H1 (cell line): Measurements from ENCODE around the gene ERICH2. TPM values are rescaled to one million over a fixed set of nuclear protein-coding genes. Genes with fewer than 3 reads are reported as not detected.

Experiments
- CTCF ChIA-PET: fragments of 300-600 bp; sonication (Branson Sonifier 250); formaldehyde crosslinking; loops from one replicate; lab custom pipeline; 2021; ENCODE audit not compliant: partially characterized antibody; lab: Charles Lee
- POLR2A ChIA-PET: fragments of 300-600 bp; sonication (Branson Sonifier 250); formaldehyde crosslinking; loops from one replicate; lab custom pipeline; 2021; ENCODE audit warnings: inconsistent platforms; ENCODE audit not compliant: partially characterized antibody; lab: Charles Lee
- DNase-seq, 2 experiments: peaks; one replicate each; pipeline versions ENCODE4 v3.0.0 to v3.0.0-alpha.2; 2010 to 2022; ENCODE audit warnings: low spot score in 2 of 2, low read depth in 1 of 2, mixed read lengths in 1 of 2
- FAIRE-seq: peaks from 2 replicates; lab custom pipeline; 2011; peaks lifted over from hg19 to GRCh38; lab: Jason Lieb, UNC
- H2AFZ ChIP-seq: 2 replicates; pipeline ENCODE4 v1.8.1; 2012; ENCODE audit warnings: low read length, inconsistent platforms
- H2AK5ac ChIP-seq: 2 replicates; pipeline ENCODE4 v1.6.1; 2013; ENCODE audit warnings: low read depth, low read length
- H2BK120ac ChIP-seq: replicated peaks from 2 replicates; pipeline ENCODE3; 2013; ENCODE audit warnings: low read depth, low read length, inconsistent platforms
- H2BK12ac ChIP-seq: 2 replicates; pipeline ENCODE4 v1.6.1; 2013; ENCODE audit warnings: low read depth, low read length
- H2BK15ac ChIP-seq: 2 replicates; pipeline ENCODE4 v1.6.1; 2013; ENCODE audit warnings: low read length
- H2BK20ac ChIP-seq: 2 replicates; pipeline ENCODE4 v1.6.1; 2013; ENCODE audit warnings: low read length
- H2BK5ac ChIP-seq: 2 replicates; pipeline ENCODE4 v1.6.1; 2013; ENCODE audit warnings: low read depth, low read length
- H3K14ac ChIP-seq: 2 replicates; pipeline ENCODE4 v1.6.1; 2013; ENCODE audit warnings: inconsistent platforms; ENCODE audit not compliant: insufficient read length
- H3K18ac ChIP-seq: 2 replicates; pipeline ENCODE4 v1.6.1; 2013; ENCODE audit warnings: low read length; ENCODE audit errors: extremely low read depth
- H3K23ac ChIP-seq: 2 replicates; pipeline ENCODE4 v1.6.1; 2013; ENCODE audit warnings: inconsistent platforms; ENCODE audit not compliant: insufficient read length
- H3K23me2 ChIP-seq: 2 replicates; pipeline ENCODE4 v1.6.1; 2013; ENCODE audit warnings: low read depth, low read length
- H3K27ac ChIP-seq: 2 replicates; pipeline ENCODE4 v1.6.1; 2011; ENCODE audit warnings: low read depth, low read length, inconsistent platforms
- H3K27me3 ChIP-seq, 4 experiments: replicated peaks in 1 of 4; 1 replicate in 1 of 4; 2 replicates in 3 of 4; pipeline versions ENCODE4 v1.6.1 to v1.8.1; 2011 to 2013; ENCODE audit warnings: low read length in 3 of 4, mild to moderate bottlenecking in 3 of 4, inconsistent platforms in 2 of 4, mixed read lengths in 2 of 4, moderate library complexity in 1 of 4; ENCODE audit not compliant: control insufficient read depth in 3 of 4, insufficient read depth in 3 of 4; ENCODE audit errors: extremely low read depth in 1 of 4
- H3K36me3 ChIP-seq, 4 experiments: 2 replicates each; pipeline versions ENCODE4 v1.6.1 to v1.8.1; 2011 to 2013; ENCODE audit warnings: mild to moderate bottlenecking in 4 of 4, low read length in 3 of 4, moderate library complexity in 2 of 4, control low read depth in 1 of 4, inconsistent platforms in 1 of 4; ENCODE audit not compliant: insufficient read depth in 4 of 4, control insufficient read depth in 2 of 4
- H3K4ac ChIP-seq: replicated peaks from 2 replicates; pipeline ENCODE3; 2013; ENCODE audit warnings: low read length, low read depth, mixed read lengths, inconsistent platforms; ENCODE audit not compliant: insufficient read length
- H3K4me1 ChIP-seq, 4 experiments: replicated peaks in 1 of 4; 1 replicate in 1 of 4; 2 replicates in 3 of 4; pipeline versions ENCODE4 v1.6.1 to v1.8.1; 2011 to 2013; ENCODE audit warnings: low read length in 3 of 4, inconsistent platforms in 2 of 4, mixed read lengths in 1 of 4; ENCODE audit not compliant: insufficient read depth in 4 of 4, control insufficient read depth in 3 of 4
- H3K4me2 ChIP-seq, 2 experiments: 2 replicates each; pipeline versions ENCODE4 v1.6.1 to v1.8.1; 2011 to 2013; ENCODE audit warnings: low read depth in 2 of 2, low read length in 2 of 2, control low read depth in 1 of 2, inconsistent platforms in 1 of 2, mild to moderate bottlenecking in 1 of 2; ENCODE audit not compliant: insufficient read depth in 1 of 2
- H3K4me3 ChIP-seq, 4 experiments: fragments of 200-600, 300-600 bp in 1 of 4; sonication (generic), shearing (Covaris generic), sonication (Bioruptor Twin) in 1 of 4; 2 replicates each; pipeline versions ENCODE4 v1.5.1 to v1.8.1; 2011 to 2016; ENCODE audit warnings: low read length in 4 of 4, low read depth in 3 of 4, control low read depth in 2 of 4, inconsistent platforms in 2 of 4, mild to moderate bottlenecking in 2 of 4, mixed read lengths in 1 of 4, moderate library complexity in 1 of 4; ENCODE audit not compliant: insufficient read depth in 2 of 4; ENCODE audit errors: extremely low read depth in 1 of 4
- H3K56ac ChIP-seq: replicated peaks from 2 replicates; pipeline ENCODE3; 2013; ENCODE audit warnings: low read depth, mild to moderate bottlenecking, mixed read lengths, low read length, inconsistent platforms; ENCODE audit not compliant: insufficient read length
- H3K79me1 ChIP-seq: 2 replicates; pipeline ENCODE4 v1.6.1; 2013; ENCODE audit warnings: low read depth, low read length, control low read depth
- H3K79me2 ChIP-seq, 2 experiments: 2 replicates each; pipeline versions ENCODE4 v1.6.1 to v1.8.1; 2012 to 2013; ENCODE audit warnings: low read length in 2 of 2, mild to moderate bottlenecking in 2 of 2, inconsistent platforms in 1 of 2; ENCODE audit not compliant: insufficient read depth in 2 of 2, control insufficient read depth in 1 of 2
- H3K9ac ChIP-seq, 4 experiments: replicated peaks in 1 of 4; 1 replicate in 1 of 4; 2 replicates in 3 of 4; pipeline versions ENCODE4 v1.6.1 to v1.8.1; 2011 to 2013; ENCODE audit warnings: low read depth in 3 of 4, low read length in 3 of 4, control low read depth in 2 of 4, mild to moderate bottlenecking in 2 of 4, moderate library complexity in 2 of 4, inconsistent platforms in 1 of 4; ENCODE audit errors: extremely low read depth in 1 of 4
- H3K9me3 ChIP-seq, 2 experiments: 2 replicates each; pipeline versions ENCODE4 v1.6.1 to v1.8.1; 2012 to 2013; ENCODE audit warnings: mild to moderate bottlenecking in 2 of 2, moderate library complexity in 2 of 2, control low read depth in 1 of 2, inconsistent platforms in 1 of 2, low read depth in 1 of 2, low read length in 1 of 2, mixed read lengths in 1 of 2; ENCODE audit not compliant: insufficient read depth in 2 of 2
- H4K20me1 ChIP-seq, 2 experiments: replicated peaks in 1 of 2; 2 replicates each; pipeline versions ENCODE3 to v1.8.1; 2011 to 2013; ENCODE audit warnings: inconsistent platforms in 2 of 2, low read length in 2 of 2, mild to moderate bottlenecking in 1 of 2; ENCODE audit not compliant: insufficient read depth in 2 of 2, control insufficient read depth in 1 of 2
- H4K5ac ChIP-seq: 2 replicates; pipeline ENCODE4 v1.6.1; 2013; ENCODE audit warnings: low read length, low read depth, mixed read lengths, inconsistent platforms; ENCODE audit not compliant: insufficient read length
- H4K8ac ChIP-seq: 2 replicates; pipeline ENCODE4 v1.8.0; 2013; ENCODE audit warnings: mild to moderate bottlenecking, moderate library complexity, low read length, inconsistent platforms; ENCODE audit not compliant: insufficient read depth; ENCODE audit errors: extremely low read depth
- H4K91ac ChIP-seq: replicated peaks from 2 replicates; pipeline ENCODE3; 2013; ENCODE audit warnings: low read length, mixed read lengths, inconsistent platforms; ENCODE audit not compliant: insufficient read length
- CBX8 ChIP-seq: fragments of 300-800, 300-1000 bp; sonication (generic); IDR thresholded peaks from 2 replicates; pipeline ENCODE4 v1.7.1; 2016; ENCODE audit warnings: low read depth, low read length, borderline replicate concordance
- GTF2F1 ChIP-seq: IDR thresholded peaks from 2 replicates; pipeline ENCODE4 v1.6.1; 2012; ENCODE audit warnings: low read depth, low read length, improper control_type of control experiment, borderline replicate concordance
- HDAC6 ChIP-seq: IDR thresholded peaks from one replicate; pipeline ENCODE4 v1.7.1; 2012; ENCODE audit warnings: low read depth, mild to moderate bottlenecking, inconsistent platforms, low read length, moderate library complexity
- JUN ChIP-seq: IDR thresholded peaks from 2 replicates; pipeline ENCODE4 v1.6.1; 2011; ENCODE audit warnings: low read depth, mild to moderate bottlenecking, improper control_type of control experiment, low read length
- MAX ChIP-seq: IDR thresholded peaks from 2 replicates; pipeline ENCODE4 v1.6.1; 2012; ENCODE audit warnings: inconsistent platforms
- RAD21 ChIP-seq, 2 experiments: IDR thresholded peaks in 1 of 2; conservative IDR thresholded peaks in 1 of 2; 2 replicates each; pipeline ENCODE4 v1.6.1; 2011; ENCODE audit warnings: low read depth in 2 of 2, low read length in 2 of 2, improper control_type of control experiment in 1 of 2, inconsistent platforms in 1 of 2, mild to moderate bottlenecking in 1 of 2, moderate library complexity in 1 of 2
- RXRA ChIP-seq: IDR thresholded peaks from 2 replicates; pipeline ENCODE4 v1.6.1; 2011; ENCODE audit warnings: low read depth, mild to moderate bottlenecking, low read length, moderate library complexity; ENCODE audit not compliant: insufficient read depth
- SP2 ChIP-seq: IDR thresholded peaks from 2 replicates; pipeline ENCODE4 v1.6.1; 2012; ENCODE audit warnings: mild to moderate bottlenecking, low read length, inconsistent platforms
- SP4 ChIP-seq: IDR thresholded peaks from 2 replicates; pipeline ENCODE4 v1.6.1; 2012; ENCODE audit warnings: low read length, inconsistent platforms
- TAF1 ChIP-seq: IDR thresholded peaks from 2 replicates; pipeline ENCODE4 v1.6.1; 2011; ENCODE audit warnings: mild to moderate bottlenecking, low read depth, low read length
- TCF12 ChIP-seq: IDR thresholded peaks from 2 replicates; pipeline ENCODE4 v1.6.1; 2011; ENCODE audit warnings: low read depth, mild to moderate bottlenecking, low read length
- WGBS, 2 experiments: shearing (Covaris generic) in 1 of 2; methylation state at CpG; one replicate each; pipeline versions ENCODE4 v1.1.6 to v1.1.7; 2013 to 2015; ENCODE audit warnings: low lambda C conversion rate in 2 of 2, mixed read lengths in 2 of 2, inconsistent platforms in 1 of 2, low coverage in 1 of 2, missing lambda C conversion rate in 1 of 2; ENCODE audit not compliant: insufficient replicate concordance in 2 of 2, insufficient coverage in 1 of 2, insufficient read length in 1 of 2; ENCODE audit errors: extremely low coverage in 1 of 2, missing lambda C conversion rate in 1 of 2; 5-methylcytosine and 5-hydroxymethylcytosine counted together
- polyA plus RNA-seq, 7 experiments: library from polyadenylated mRNA; depleted of rRNA in 3 of 7; stranded (reverse) in 5 of 7; unstranded in 2 of 7; fragments of >200 nt in 5 of 7; fragments of 200-250 nt in 2 of 7; gene quantifications; 1 replicate in 5 of 7; 2 replicates in 1 of 7; 4 replicates in 1 of 7; pipeline versions ENCODE4 v1.2.1 to v1.2.3, GENCODE V29; 2011 to 2013; ENCODE audit warnings: missing spikeins in 2 of 7, mixed read lengths in 2 of 7
- total RNA-seq: library from RNA; stranded (reverse); fragmentation: NEBNext Ultra II Directional; extraction: Animal tissue kit (Norgen Biotek cat#: 25700); gene quantifications from 2 replicates; pipeline ENCODE4 v1.2.1, GENCODE V29; 2021
- TF ChIP-seq, protein P1 (sequence below): IDR thresholded peaks from 2 replicates; pipeline ENCODE4 v1.6.1; 2011; ENCODE audit warnings: low read length, improper control_type of control experiment

The ERICH2 gene
- total and polyA plus RNA-seq, 2 of the 8 experiments (the other 6 are each of a cell fraction or from before 2014, with no cell fraction given), result 0.20 to 2.1 TPM

- DNase-seq (no peak), FAIRE-seq (no peak)
- Histone ChIP-seq H2AK5ac (no peak overlapping the region), H3K27ac (no peak overlapping the region), H3K4me3 (no peak overlapping the region), H3K9me3 (no peaks in the 10 kb centered on the region), H2BK20ac (no peak overlapping the region), H2AFZ (no peak overlapping the region), H3K79me2 (no peaks in the 10 kb centered on the region), H4K5ac (no peak overlapping the region), H2BK12ac (no peak overlapping the region; the same call in 1 of the 2 replicates), H3K4ac (no peak overlapping the region), H3K23me2 (no peaks in the 10 kb centered on the region; the same call in 1 of the 2 replicates), H2BK5ac (no peak overlapping the region), H4K20me1 (no peaks in the 10 kb centered on the region), H3K27me3 (no peaks in the 10 kb centered on the region), H3K56ac (no peak overlapping the region), H3K36me3 (no peaks in the 10 kb centered on the region), H2BK120ac (no peak overlapping the region), H3K14ac (no peak overlapping the region), H2BK15ac (no peak overlapping the region), H3K18ac (no peak overlapping the region), H4K8ac (no peak overlapping the region), H4K91ac (no peak overlapping the region), H3K4me1 (no peaks in the 10 kb centered on the region), H3K79me1 (no peaks in the 10 kb centered on the region), H3K23ac (no peak overlapping the region), H3K4me2 (no peak overlapping the region), H3K9ac (no peak overlapping the region)
- CTCF ChIA-PET, result interaction anchor here (0.8 to 3.7 kb wide), 2 partner anchors 22 to 72 kb away, joined by 5 to 14 read pairs; no protein-coding TSS in a partner anchor
- WGBS, 2 experiments, result 77% methylated on average over 4 of the region's 4 CpGs; no CpG with 5 or more reads in 1 of the 2 experiments
- POLR2A ChIA-PET, result no interaction called here
- TF ChIP-seq RXRA, result no peak
- TF ChIP-seq TCF12, result no peak
- no peak for TF ChIP-seq HDAC6
- no peak for TF ChIP-seq CBX8
- TF ChIP-seq SP2, result no peak
- TF ChIP-seq JUN, result no peak
- TF ChIP-seq TAF1, result no peak
- no peak for TF ChIP-seq RAD21 (IDR thresholded peaks at IDR 0.05 in 1 of 2, conservative IDR thresholded peaks at IDR 0.05 in 1 of 2; ENCODE audit: low read depth in 2 of 2, low read length in 2 of 2)
- TF ChIP-seq SP4, result no peak
- TF ChIP-seq, protein P1, sequence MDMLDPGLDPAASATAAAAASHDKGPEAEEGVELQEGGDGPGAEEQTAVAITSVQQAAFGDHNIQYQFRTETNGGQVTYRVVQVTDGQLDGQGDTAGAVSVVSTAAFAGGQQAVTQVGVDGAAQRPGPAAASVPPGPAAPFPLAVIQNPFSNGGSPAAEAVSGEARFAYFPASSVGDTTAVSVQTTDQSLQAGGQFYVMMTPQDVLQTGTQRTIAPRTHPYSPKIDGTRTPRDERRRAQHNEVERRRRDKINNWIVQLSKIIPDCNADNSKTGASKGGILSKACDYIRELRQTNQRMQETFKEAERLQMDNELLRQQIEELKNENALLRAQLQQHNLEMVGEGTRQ, result peak; percentile 37; the same call in 1 of the 2 replicates
- TF ChIP-seq GTF2F1, result no peak
- TF ChIP-seq MAX, result peak; percentile 84
These were observed 29.5 kb upstream of the ERICH2 start for GRCh38 chr2:170740660-170741059.
